ENCODE measurements around the gene HLA-B. TPM values are rescaled to one million over a fixed set of nuclear protein-coding genes. Genes with fewer than 3 reads are reported as not detected.
A peak's percentile ranks its signal among the peaks of the same experiment; 100 is the strongest.
"Not testable (repeated sequence)": the region's sequence is repeated elsewhere in the genome, so short reads cannot be mapped to it uniquely, and the experiment has no call there.

HLA-B gene
- total RNA-seq (2013): 7,755 TPM
- 1,000 to 10,000 TPM; 5,055 to 6,999 (median 6,126) TPM for polyA plus RNA-seq
- 3,855 and 5,117 TPM in 2 replicates for polyA minus RNA-seq
- 2,741 to 4,587 (median 3,318) reads per million in 11 experiments for total RNA-seq

GRCh38 chr6:31356946-31357466, at the start of gene HLA-B:
Gene HLA-B, minus strand, starts transcription at chr6:31357179. Its CDS starts 21 bp downstream, at chr6:31357158.
- H2AFZ ChIP-seq (ENCODE audit: insufficient read depth, low read depth, low read length, poor library complexity, severe bottlenecking): peak within 1 kb of the TSS; percentile 53

DNA sequence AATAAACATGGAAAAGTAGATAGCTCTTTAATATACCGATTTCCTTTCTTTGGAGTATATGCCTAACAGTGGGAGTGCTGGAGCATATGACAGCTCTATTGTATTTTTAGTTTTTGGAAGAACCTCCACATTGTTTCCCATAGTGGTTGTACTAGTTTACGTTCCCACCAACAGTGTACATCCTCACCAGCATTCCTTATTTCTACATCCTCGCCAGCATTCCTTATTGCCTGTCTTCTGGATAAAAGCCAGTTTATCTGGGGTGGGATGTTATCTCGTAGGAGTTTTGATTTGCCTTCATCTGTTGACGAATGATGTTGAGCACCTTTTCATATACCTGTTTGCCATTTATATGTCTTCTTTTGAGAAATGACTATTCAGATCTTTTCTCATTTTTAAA, 49.0 kb upstream of the HLA-B start:
- Histone ChIP-seq H3K9ac (ENCODE audit: insufficient read depth, low read length, poor library complexity, severe bottlenecking) (no peak overlapping the region), H3K27me3 (ENCODE audit: control insufficient read depth in 2 of 2, insufficient read depth in 2 of 2, low read length in 2 of 2) (no peaks in the 10 kb centered on the region), H3K4me1 (ENCODE audit: control insufficient read depth in 1 of 2, insufficient read depth in 2 of 2, low read length in 2 of 2) (peaks cover 32 to 54% of the 10 kb centered on the region in 2 donors), H3K36me3 (replicated peaks in 1 of 2; ENCODE audit: control insufficient read depth in 1 of 2, insufficient read depth in 2 of 2, low read length in 2 of 2) (peaks cover 4 to 20% of the 10 kb centered on the region in 2 donors), H3K4me3 (replicated peaks in 1 of 3; ENCODE audit: low read depth in 2 of 3, low read length in 3 of 3) (no peak overlapping the region), H3K4me2 (replicated peaks; ENCODE audit: extremely low read depth, low read length, poor library complexity, severe bottlenecking) (no peak overlapping the region), H2AFZ (ENCODE audit: insufficient read depth, low read depth, low read length, poor library complexity, severe bottlenecking) (no peak overlapping the region), H4K20me1 (ENCODE audit: insufficient read depth, low read length) (peaks cover 82% of the 10 kb centered on the region), H3K9me3 (replicated peaks in 1 of 2; ENCODE audit: control insufficient read depth in 1 of 2, insufficient read depth in 1 of 2, low read length in 2 of 2) (no peaks in the 10 kb centered on the region), H3K79me2 (ENCODE audit: insufficient read depth, low read length) (peaks cover 99% of the 10 kb centered on the region), H3K27ac (ENCODE audit: low read depth in 1 of 2, low read length in 2 of 2) (no peak overlapping the region)
- Mint-ChIP-seq H3K4me3 (no peak overlapping the region), H3K36me3 (peaks cover 19 to 25% of the 10 kb centered on the region in 2 donors), H3K4me1 (peaks cover 60% of the 10 kb centered on the region), H3K27ac (no peak overlapping the region), H3K27me3 (ENCODE audit: low read depth in 3 of 3) (peaks cover 0 to 5% (median 1%) of the 10 kb centered on the region in 3 donors), H3K9me3 (peaks cover 0 to 2% (median 0%) of the 10 kb centered on the region in 7 donors)
- no peak for DNase-seq
- no CpG with 5 or more reads among the region's 5 CpGs for WGBS (ENCODE audit: insufficient coverage)
- intact Hi-C loops (cut with micrococcal nuclease): no loop called here
- TF ChIP-seq, protein P1, sequence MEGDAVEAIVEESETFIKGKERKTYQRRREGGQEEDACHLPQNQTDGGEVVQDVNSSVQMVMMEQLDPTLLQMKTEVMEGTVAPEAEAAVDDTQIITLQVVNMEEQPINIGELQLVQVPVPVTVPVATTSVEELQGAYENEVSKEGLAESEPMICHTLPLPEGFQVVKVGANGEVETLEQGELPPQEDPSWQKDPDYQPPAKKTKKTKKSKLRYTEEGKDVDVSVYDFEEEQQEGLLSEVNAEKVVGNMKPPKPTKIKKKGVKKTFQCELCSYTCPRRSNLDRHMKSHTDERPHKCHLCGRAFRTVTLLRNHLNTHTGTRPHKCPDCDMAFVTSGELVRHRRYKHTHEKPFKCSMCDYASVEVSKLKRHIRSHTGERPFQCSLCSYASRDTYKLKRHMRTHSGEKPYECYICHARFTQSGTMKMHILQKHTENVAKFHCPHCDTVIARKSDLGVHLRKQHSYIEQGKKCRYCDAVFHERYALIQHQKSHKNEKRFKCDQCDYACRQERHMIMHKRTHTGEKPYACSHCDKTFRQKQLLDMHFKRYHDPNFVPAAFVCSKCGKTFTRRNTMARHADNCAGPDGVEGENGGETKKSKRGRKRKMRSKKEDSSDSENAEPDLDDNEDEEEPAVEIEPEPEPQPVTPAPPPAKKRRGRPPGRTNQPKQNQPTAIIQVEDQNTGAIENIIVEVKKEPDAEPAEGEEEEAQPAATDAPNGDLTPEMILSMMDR (IDR thresholded peaks at IDR 0.05): no peak

More at GRCh38 chr6:31356946-31357466, at the start of gene HLA-B:
- H3K4me1 ChIP-seq (ENCODE audit: control insufficient read depth in 1 of 2, insufficient read depth in 2 of 2, low read length in 2 of 2): peaks cover 29 to 43% of the 10 kb centered on the region in 2 donors
- peaks cover 46% of the 10 kb centered on the region for H3K79me2 ChIP-seq (ENCODE audit: insufficient read depth, low read length)
- Mint-ChIP-seq H3K27ac (peak within 1 kb of the TSS; percentile 99 to 100 (median 100)), H3K36me3 (peaks cover 36 to 43% of the 10 kb centered on the region in 2 donors), H3K9me3 (peaks cover 3 to 8% (median 3%) of the 10 kb centered on the region in 7 donors), H3K4me1 (peaks cover 47% of the 10 kb centered on the region), H3K27me3 (ENCODE audit: low read depth in 3 of 3) (peaks cover 0 to 22% (median 6%) of the 10 kb centered on the region in 3 donors), H3K4me3 (peak within 1 kb of the TSS; percentile 95 to 97)
- peak within 1 kb of the TSS; percentile 98 for H3K9ac ChIP-seq (ENCODE audit: insufficient read depth, low read length, poor library complexity, severe bottlenecking)
- peak within 1 kb of the TSS; percentile 75 to 95 for H3K27ac ChIP-seq (ENCODE audit: low read depth in 1 of 2, low read length in 2 of 2)
- peaks cover 47% of the 10 kb centered on the region for H4K20me1 ChIP-seq (ENCODE audit: insufficient read depth, low read length)
- H3K27me3 ChIP-seq (ENCODE audit: control insufficient read depth in 2 of 2, insufficient read depth in 2 of 2, low read length in 2 of 2): no peaks in the 10 kb centered on the region
- H3K4me3 ChIP-seq (replicated peaks in 1 of 3; ENCODE audit: low read depth in 2 of 3, low read length in 3 of 3): peak within 1 kb of the TSS; percentile 85 to 98 (median 88)
- no peaks in the 10 kb centered on the region for H3K9me3 ChIP-seq (replicated peaks in 1 of 2; ENCODE audit: control insufficient read depth in 1 of 2, insufficient read depth in 1 of 2, low read length in 2 of 2)
- peaks cover 27 to 33% of the 10 kb centered on the region in 2 donors for H3K36me3 ChIP-seq (replicated peaks in 1 of 2; ENCODE audit: control insufficient read depth in 1 of 2, insufficient read depth in 2 of 2, low read length in 2 of 2)
- 0% methylated on average over 33 of the region's 39 CpGs for WGBS (ENCODE audit: insufficient coverage)
- intact Hi-C loops (cut with micrococcal nuclease): no loop called here
- DNase-seq: peak; percentile 95 to 97 (median 96)
- TF ChIP-seq, protein P1 (IDR thresholded peaks at IDR 0.05): no peak
- H3K4me2 ChIP-seq (replicated peaks; ENCODE audit: extremely low read depth, low read length, poor library complexity, severe bottlenecking): peak within 1 kb of the TSS; percentile 99

DNA sequence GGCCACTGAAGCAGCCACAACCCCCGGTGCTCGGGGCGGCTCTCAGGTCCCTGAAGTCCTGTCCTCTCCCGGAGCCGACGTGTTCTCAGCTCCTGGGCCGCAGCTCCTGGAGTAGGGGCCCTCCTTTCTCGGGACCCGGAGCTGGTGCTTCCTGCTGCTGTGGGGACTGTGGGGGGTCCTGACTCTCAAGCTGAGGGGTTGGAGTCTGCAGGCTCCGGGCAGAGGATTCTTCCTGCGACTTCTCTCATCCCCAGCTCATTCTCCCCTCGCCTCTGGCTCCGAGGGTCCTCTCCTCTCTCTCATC, 47.0 kb upstream of the HLA-B start:
- DNase-seq; H3K9me3 Mint-ChIP-seq; H3K27me3 ChIP-seq (ENCODE audit: control insufficient read depth in 2 of 2, insufficient read depth in 2 of 2, low read length in 2 of 2); H3K36me3 ChIP-seq (replicated peaks in 1 of 2; ENCODE audit: control insufficient read depth in 1 of 2, insufficient read depth in 2 of 2, low read length in 2 of 2); intact Hi-C loops (cut with micrococcal nuclease); H3K27me3 Mint-ChIP-seq (ENCODE audit: low read depth in 3 of 3); H3K9me3 ChIP-seq (replicated peaks in 1 of 2; ENCODE audit: control insufficient read depth in 1 of 2, insufficient read depth in 1 of 2, low read length in 2 of 2): not testable (repeated sequence)
- H4K20me1 ChIP-seq (ENCODE audit: insufficient read depth, low read length): peaks cover 62% of the 10 kb centered on the region
- H3K27ac Mint-ChIP-seq: peak overlapping the region; percentile 77 to 98 (median 87)
- H3K27ac ChIP-seq (ENCODE audit: low read depth in 1 of 2, low read length in 2 of 2): peak overlapping the region in 1 of 2 donors; percentile 54
- peak overlapping the region; percentile 82 for H3K4me2 ChIP-seq (replicated peaks; ENCODE audit: extremely low read depth, low read length, poor library complexity, severe bottlenecking)
- peak overlapping the region; percentile 77 for H2AFZ ChIP-seq (ENCODE audit: insufficient read depth, low read depth, low read length, poor library complexity, severe bottlenecking)
- WGBS (ENCODE audit: insufficient coverage): 42% methylated on average over 8 of the region's 13 CpGs
- peak overlapping the region; percentile 43 to 98 (median 57) for H3K4me3 ChIP-seq (replicated peaks in 1 of 3; ENCODE audit: low read depth in 2 of 3, low read length in 3 of 3)
- peaks cover 36 to 63% of the 10 kb centered on the region in 2 donors for H3K4me1 ChIP-seq (ENCODE audit: control insufficient read depth in 1 of 2, insufficient read depth in 2 of 2, low read length in 2 of 2)
- peak overlapping the region; percentile 55 for H3K9ac ChIP-seq (ENCODE audit: insufficient read depth, low read length, poor library complexity, severe bottlenecking)
- H3K4me1 Mint-ChIP-seq: peaks cover 68% of the 10 kb centered on the region
- peak overlapping the region; percentile 98 to 99 for H3K4me3 Mint-ChIP-seq
- peaks cover 95% of the 10 kb centered on the region for H3K79me2 ChIP-seq (ENCODE audit: insufficient read depth, low read length)
- H3K36me3 Mint-ChIP-seq: peaks cover 8 to 11% of the 10 kb centered on the region in 2 donors
